Stimulated activated CD4-positive, alpha-beta T cell treated with anti-CD3 and anti-CD28 coated beads, Interleukin-4, amount 100 ng/mL, for 4 hours (primary cell): ENCODE results near the gene PPFIA3.
"Not testable (repeated sequence)": the region's sequence is repeated elsewhere in the genome, so short reads cannot be mapped to it uniquely, and the experiment has no call there.

Experiments used
- DNase-seq, 2 experiments: peaks; one replicate each; pipeline ENCODE4 v3.0.0-alpha.2; 2020

PPFIA3 gene

GRCh38 chr19:49150106-49150943 is 31.0 kb downstream of the PPFIA3 start:
- peak; percentile 31 to 46 for DNase-seq

GRCh38 chr19:49150944-49151243 is 31.6 kb downstream of the PPFIA3 start:
- DNase-seq: no peak

DNA sequence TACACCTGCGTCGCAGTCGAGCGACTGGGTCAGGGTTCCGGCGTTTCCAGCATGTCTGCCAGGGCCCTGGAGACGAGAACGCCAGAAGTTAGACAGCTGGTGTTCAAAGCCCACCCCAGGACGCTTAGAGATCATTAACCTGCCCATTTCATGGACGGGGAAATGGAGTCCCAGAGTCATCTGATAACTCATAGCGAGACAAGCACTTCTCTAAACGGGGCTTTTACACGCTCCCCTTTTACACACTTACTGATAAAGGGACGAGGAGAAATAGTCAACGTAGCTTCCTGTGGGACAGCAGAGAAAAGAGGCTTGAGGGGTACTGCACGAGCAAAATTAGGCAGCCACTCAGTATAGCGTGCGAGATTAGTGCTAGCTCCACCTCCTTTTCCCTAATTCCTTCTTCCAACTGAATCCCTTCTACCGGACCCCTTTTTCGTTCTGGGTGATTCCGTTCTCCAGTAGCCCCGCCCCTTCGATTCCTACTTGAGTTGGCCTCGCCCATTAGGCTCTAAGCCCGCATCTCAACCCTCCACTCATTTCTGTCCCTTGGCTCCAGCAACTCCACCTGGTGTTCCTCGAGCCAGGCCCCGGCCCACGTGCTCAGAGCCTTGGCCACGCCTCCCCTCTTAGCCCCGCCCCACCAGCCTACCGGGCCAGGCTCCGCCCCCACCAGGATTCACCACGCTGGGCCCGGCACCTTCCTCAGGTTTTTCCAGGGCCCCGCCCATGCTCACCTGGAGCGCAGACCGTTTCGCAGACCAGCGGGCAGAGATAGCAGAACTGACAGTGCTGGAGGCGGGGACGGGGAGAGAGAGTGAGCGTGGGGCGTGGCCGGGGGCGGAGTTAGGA is 32.1 kb downstream of the PPFIA3 start:
- peak; percentile 17 to 31 for DNase-seq

DNA sequence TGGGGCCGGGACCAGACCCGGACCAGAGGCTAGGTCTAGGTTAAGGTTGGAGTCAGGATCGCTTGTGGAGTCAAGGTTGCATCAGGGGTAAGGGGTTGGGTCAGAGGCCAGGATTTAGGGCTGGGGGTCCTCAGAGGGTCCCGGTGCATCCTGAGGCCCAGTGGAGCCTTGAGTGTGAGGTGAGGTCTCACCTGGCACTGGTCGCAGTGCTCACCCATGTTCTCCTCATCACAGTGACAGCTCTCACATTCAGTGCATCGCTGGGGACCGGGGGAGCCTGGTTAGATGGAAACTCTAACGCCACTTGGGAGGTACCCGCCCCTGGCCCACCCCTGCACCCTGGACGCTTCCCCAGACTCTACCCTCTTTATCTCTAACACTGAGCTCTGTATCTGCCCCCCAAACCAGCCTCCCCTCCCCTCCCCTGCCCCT is 32.8 kb downstream of the PPFIA3 start:
- no peak for DNase-seq

GRCh38 chr19:49153167-49153809 is 33.9 kb downstream of the PPFIA3 start:
- DNase-seq: no peak

DNA sequence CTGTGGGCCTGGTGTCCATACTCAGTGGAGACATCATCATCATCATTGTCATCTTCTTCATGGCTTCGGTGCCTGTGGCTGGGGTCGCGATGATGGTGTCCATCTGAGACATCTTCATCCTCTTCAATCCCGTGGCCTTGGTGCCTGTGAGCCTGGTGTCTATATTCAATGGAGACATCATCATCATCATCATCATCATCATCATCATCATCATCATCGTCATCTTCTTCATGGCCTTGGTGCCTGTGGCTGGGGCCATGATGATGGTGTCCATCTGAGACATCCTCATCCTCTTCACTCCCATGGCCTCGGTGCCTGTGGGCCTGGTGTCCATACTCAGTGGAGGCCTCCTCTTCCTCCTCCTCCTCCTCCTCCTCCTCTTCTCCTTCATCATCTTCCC is 34.9 kb downstream of the PPFIA3 start:
- no peak for DNase-seq

DNA sequence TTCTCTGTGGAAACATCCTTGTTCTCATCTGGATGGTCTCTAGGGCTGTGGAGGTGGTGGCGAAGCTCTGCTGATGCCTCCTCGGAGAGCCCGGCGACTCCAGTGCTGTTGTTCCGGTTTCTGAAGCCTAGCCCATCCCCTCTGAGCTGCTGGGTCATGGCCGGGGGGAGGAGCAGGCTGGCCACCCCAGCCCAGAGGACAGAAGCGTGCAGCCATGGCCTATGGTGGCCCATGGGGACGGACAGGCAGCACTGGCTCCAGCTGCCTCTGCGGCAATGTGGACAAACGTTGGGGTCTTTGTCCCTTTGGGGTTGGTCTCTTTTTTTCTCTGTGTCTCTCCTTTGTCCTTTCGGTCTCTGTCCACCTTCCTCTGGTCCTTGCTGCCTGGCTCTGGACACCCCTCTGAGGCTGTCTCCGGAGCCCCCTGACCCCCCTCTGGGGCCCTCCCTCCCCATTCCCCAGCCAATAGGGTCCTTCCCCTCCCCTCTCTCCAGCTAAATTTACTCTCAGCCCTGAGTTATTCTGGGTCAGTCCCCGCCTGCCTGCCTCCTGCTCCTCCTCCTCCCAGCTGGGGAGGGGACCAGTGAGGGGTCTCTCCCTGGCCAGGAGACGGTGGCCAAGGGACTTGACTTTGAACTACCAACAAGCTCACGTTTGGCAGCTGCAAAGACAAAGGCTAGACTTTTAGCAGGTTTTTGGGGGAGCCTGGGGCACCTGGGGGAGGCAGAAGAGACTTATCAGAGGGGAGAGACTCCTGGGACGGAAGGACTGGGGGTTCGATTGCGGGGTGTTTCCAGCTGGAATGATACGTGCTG is 35.9 kb downstream of the PPFIA3 start, which contains the start of gene HRC:
TSS of gene HRC (minus strand) at position 392 of the 815 bp plus-strand sequence. CDS start at position 233, 159 bp downstream.
- no peak for DNase-seq

GRCh38 chr19:49155820-49156346 is 36.5 kb downstream of the PPFIA3 start:
- DNase-seq: no peak

DNA sequence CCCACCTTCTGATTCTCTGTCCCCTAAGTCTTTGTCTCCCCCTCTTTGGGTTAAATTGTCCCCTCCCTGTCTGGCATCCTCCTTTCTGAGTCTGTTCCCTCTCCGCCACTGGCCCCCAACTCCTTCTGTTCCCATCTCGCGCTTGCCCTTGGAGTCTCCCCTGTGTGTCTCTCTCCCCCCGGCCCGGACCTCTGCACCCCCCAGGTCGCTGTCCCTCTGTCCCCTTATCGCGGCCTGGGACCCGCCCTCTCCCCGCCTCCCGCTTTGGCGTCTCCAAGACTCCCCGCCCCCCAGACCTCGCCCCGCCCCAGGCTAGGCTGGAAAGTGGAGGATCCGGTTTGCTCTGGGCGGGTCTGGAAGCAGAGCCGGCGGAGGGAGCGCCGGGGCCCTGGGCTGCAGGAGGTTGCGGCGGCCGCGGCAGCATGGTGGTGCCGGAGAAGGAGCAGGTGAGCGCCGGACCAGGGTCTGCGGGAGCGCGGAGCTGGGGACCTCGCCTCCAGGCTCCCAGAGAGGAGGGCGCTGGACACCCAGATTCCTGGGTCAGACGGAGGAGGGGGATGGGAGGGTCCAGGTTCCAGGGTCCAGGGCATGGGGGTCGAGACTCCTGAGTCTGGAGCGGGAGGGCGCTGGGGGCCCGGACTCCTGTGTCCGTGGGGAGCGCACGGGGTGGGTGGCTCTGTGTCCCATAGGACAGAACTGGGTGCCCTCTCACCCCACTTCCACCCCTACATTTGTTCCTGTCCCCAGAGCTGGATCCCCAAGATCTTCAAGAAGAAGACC is 38.3 kb downstream of the PPFIA3 start, which contains the start of gene TRPM4:
TSS of gene TRPM4 (plus strand) at position 348 of the 780 bp plus-strand sequence. CDS start at position 423, 75 bp downstream.
- DNase-seq: peak in 1 of 2 experiments; percentile 49

- no peak for DNase-seq
These were observed 41.3 kb downstream of the PPFIA3 start for GRCh38 chr19:49160450-49161189.

- no peak for DNase-seq
These were observed 42.6 kb downstream of the PPFIA3 start for GRCh38 chr19:49161987-49162386.

GRCh38 chr19:49165111-49165750 is 45.9 kb downstream of the PPFIA3 start:
- DNase-seq: no peak

- DNase-seq: no peak
These were observed 46.5 kb downstream of the PPFIA3 start for GRCh38 chr19:49165865-49166301.

GRCh38 chr19:49167857-49168409 is 48.6 kb downstream of the PPFIA3 start:
- DNase-seq: no peak

DNA sequence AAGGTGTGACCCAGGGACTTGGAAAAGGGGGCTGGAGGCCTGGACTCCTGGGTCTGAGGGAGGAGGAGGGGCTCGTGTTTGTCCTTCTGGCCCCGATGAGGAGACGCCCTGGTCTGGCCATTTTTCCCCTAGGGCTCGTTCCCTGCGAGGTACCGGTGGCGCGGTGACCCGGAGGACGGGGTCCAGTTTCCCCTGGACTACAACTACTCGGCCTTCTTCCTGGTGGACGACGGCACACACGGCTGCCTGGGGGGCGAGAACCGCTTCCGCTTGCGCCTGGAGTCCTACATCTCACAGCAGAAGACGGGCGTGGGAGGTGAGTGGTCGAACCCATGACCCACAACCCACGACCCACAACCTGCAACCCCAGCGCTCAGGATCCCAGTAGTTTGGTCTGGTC is 49.1 kb downstream of the PPFIA3 start:
- DNase-seq: no peak

- DNase-seq: no peak
These were observed 53.9 kb downstream of the PPFIA3 start for GRCh38 chr19:49173198-49173597.

DNA sequence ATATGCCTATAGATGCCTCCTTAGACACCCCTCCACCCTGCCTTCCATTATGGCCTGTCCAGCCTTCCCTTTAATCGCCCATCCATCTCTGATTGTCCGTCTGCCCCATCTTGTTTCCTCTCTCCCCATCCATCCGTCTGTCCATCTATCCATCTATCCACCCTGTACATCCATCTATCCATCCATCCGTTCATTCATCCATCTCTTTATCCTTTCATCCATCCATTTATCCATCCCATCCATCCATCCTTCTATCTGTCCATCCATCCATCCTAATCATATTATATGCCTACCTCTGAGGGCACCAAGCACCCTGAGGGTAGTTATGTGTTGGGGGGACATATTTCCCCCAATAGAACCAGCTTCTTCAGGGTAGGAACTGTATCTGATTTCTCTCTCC is 61.3 kb downstream of the PPFIA3 start:
- DNase-seq: no peak

DNA sequence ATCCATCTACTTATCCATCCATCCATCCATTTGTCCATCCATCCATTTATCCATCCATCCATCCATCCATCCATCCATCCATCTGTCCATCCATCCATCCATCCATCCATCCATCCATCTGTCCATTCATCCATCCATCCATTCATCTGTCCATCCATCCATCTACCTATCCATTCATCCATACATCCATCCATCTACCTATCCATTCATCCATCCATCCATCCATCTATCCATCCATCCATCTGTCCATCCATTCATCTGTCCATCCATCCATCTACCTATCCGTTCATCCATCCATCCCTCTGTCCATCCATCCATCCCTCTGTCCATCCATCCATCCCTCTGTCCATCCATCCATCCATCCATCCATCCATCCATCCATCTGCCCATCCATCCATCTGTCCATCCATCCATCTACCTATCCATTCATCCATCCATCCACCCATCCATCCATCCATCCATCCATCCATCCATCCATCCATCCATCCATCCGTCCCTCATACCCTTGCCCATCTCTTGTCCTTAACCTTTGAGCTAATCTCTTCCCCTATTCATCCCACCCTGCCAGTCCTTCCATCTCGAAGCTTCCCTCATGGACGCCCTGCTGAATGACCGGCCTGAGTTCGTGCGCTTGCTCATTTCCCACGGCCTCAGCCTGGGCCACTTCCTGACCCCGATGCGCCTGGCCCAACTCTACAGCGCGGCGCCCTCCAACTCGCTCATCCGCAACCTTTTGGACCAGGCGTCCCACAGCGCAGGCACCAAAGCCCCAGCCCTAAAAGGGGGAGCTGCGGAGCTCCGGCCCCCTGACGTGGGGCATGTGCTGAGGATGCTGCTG is 62.9 kb downstream of the PPFIA3 start:
- not testable (repeated sequence) for DNase-seq
